T-helper 1 cell treated with Interleukin-12 subunit alpha and Interleukin-12 subunit beta and Interleukin-4 antibody, amounts not matched to agents 30 ng/mL and 1 ng/mL, for 36 hours (primary cell): Measurements from ENCODE around the gene FOXA3. TPM values are rescaled to one million over a fixed set of nuclear protein-coding genes. Genes with fewer than 3 reads are reported as not detected.
"Not testable (repeated sequence)": the region's sequence is repeated elsewhere in the genome, so short reads cannot be mapped to it uniquely, and the experiment has no call there.

Experiments
- intact Hi-C: fragments of 100-400 bp; cut with micrococcal nuclease; formaldehyde crosslinking; loops from one replicate; pipeline ENCODE4 v1.15.1; 2024
- total RNA-seq: library from RNA; stranded (reverse); gene quantifications from 2 replicates; pipeline ENCODE4 v1.2.3, GENCODE V29; 2022

The FOXA3 gene
- total RNA-seq, 1 donor from 2014 or later, result not detected

DNA sequence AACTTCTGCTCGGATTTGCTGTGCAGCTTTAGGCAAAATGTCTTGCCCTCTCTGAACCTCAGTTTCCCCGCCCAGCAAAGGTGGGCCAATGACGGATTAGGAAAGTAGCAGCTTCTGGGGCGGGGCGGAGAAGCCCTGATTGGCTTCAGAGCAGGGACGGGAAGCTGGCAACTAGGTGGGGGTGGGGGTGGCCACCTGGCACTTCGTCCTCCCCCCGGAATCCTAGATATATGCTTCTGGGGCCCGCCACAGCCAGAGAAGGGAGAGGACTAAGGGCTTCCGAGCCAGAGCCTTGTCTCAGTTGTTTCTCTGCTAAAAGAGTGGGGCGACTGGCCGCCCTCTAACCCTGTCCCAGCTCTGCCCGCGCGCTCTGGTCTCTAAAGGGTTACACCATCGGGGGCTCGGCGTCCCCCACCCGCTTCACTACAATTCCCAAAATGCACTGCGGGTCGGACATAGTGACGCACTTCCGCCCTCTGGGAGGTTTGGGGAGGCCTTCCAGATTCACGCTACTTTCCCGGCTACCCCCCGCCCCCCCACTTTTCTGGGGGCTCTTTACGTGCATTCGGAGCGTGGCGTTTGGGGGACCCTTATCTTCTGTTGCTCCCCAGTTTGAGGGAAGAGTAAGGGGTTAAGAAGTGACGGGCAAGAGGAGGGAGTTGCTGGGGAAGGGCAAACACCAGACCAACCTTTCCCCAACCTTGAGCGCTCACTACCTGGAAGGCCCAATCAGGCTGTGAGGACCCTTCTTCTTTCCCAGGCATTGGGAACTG is 22.5 kb downstream of the FOXA3 start:
- intact Hi-C loops, result loop anchor here (1.0 kb wide), 11 partner anchors 16 to 480 kb away; partner anchors contain the start of genes CCDC61, DMWD, FBXO46 and MYPOP

DNA sequence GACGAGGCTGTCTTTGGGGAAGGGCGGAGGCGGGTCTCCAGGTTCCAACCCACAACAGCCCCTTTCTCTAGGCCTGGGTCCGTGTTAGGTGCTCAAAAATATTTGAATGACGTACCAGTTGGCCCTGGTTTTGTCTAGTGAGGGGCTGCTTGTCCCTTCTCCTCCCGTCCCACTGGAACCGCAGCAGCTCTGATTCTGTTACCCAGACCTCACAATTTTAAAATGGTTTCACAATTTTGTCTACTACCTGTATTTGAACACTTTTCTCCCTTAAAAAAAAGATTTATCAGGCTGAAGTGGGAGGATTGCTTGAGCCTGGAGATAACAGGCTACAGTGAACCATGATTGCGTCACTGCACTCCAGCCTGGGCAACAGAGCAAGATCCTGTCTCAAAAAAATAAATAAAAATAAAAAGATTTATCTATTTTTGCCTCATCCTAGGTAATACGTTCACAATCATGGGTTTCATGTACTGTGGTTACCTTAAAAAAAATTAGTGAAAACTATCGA is 23.1 kb downstream of the FOXA3 start:
- intact Hi-C loops, result no loop called here

DNA sequence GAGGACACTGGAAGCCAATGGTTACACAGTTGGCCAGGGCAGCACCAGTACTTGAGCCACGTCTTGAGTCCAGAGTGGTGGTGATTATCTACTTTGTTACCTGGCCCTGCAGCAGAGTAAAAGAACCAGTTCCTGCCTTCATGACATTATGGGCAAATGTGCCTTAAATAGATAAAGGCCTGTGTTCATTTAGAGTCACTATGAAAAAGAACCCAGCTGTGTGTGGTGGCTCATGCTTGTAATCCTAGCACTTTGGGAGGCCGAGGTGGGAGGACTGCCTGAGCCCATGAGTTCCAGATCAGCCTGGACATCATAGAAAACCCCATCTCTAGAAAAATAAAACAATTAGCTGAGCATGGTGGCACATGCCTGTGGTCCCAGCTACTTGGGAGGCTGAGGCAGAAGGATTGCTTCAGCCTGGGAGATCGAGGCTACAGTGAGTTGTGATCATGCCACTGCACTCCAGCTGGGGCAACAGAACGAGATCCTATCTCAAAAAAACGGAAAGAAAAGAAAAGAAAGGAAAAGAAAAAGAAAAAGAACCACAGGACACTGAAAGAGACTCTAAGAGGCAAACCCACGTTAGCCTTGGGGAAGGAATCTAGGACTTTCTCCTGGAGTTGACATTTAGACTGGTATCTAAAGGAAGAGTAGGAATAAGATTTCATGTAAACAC is 25.2 kb downstream of the FOXA3 start:
- intact Hi-C loops, result no loop called here

DNA sequence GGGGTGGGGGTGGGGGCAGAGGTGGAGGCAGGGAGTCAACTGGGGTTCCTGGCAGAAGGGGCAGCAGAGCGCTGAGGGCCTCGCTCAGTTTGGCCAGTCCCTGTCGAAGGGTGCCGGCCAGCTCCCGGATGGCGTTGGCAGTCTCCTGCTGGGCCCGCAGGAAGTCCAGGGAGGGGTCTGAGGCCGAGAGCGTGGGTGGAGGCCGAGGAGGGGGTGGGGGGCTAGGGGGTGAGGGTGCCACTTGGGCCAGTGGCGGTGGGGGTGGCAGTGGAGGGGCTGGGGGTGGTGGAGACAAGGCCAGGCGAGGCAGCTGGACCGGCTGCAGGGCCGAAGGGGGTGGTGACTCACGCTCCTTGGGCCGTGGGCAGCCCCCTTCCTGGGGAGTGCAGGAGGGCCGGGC is 26.8 kb downstream of the FOXA3 start:
- intact Hi-C loops, result no loop called here

DNA sequence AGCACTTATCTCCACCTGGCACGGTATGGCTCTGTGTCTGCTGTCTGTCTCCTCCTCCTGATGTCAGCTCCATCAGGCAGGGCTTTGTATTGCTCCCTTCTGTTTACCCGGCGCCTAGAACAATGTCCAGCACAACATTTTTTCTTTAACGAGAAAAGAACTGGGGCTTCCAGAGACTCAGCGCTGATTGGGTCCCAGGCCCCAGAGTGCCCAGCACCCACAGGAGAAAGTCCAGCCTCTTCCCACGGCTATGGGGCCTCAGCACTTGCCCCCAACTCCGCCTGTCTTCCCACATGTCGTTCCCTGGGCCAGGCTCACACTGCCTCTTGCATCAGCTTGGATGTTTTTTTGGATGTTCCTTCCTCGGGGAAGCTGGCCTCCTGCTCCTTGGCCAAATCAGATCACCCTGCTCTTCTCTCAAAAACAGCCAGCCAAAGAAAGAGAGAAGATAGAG is 31.4 kb downstream of the FOXA3 start:
- intact Hi-C loops, result no loop called here

DNA sequence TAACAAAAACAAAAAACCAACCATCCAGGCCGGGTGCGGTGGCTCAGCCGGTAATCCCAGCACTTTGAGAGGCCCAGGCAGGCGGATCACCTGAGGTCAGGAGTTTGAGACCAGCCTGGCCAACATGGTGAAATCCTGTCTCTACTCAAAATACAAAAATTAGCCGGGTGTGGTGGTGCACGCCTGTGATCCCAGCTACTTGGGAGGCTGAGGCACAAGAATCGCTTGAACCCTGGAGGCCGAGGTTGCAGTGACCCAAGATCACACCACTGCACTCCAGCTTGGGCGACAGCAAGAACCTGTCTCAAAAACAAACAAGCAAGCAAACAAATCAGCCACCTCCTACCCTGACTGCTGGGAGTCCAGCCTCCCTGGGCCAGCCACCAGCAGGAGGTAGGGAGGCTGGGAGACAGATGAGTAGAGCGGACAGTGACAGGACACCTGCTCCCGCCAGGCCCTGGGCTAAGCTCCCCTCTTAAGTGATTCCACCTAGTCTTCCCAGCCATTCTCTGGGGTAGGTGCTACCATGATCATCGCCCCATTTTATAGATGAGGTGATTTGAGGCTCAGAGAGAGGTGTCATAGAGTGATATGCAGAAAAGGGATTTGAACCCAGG is 32.0 kb downstream of the FOXA3 start:
- intact Hi-C loops, result not testable (repeated sequence)

DNA sequence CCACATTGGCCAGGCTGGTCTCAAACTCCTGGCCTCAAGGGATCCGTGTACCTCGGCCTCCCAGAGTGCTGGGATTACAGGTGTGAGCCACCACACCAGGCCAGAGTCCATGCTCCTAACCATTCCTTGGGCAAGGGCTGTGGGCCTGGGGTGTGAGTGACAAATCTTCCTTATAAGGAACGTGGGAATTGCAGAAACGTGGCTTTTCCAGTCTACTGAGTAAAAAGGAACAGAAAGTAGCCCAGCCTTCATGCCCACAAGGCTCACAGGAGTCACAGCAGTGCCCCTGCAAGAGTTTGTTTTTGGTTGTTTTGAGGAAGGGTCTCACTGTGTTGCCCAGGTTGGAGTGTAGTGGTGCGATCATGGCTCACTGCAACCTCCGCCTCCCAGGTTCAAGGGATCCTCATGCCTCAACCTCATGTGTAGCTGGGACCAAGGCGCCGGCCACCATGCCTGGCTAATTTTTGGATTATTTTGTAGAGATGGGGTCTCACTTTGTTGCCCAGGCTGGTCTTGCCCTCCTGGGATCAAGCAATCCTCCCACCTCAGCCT is 33.2 kb downstream of the FOXA3 start:
- intact Hi-C loops, result no loop called here

DNA sequence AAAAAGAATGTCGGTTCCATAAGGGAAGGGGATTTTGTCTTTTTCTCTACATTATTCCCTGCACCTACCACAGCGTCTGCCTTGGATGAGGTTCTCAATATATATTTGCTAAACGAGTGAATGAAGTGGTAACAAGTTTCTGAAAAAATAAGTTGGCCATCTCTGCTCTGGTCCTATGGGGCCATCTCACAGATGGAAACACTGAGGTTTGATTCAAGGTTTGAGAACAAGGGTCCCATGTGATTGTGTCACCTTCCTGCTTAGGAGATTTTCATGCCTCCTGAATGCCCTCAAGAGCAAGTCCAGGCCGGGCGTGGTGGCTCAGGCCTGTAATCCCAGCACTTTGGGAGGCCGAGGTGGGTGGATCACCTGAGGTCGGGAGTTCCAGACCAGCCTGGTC is 35.1 kb downstream of the FOXA3 start:
- intact Hi-C loops, result no loop called here

DNA sequence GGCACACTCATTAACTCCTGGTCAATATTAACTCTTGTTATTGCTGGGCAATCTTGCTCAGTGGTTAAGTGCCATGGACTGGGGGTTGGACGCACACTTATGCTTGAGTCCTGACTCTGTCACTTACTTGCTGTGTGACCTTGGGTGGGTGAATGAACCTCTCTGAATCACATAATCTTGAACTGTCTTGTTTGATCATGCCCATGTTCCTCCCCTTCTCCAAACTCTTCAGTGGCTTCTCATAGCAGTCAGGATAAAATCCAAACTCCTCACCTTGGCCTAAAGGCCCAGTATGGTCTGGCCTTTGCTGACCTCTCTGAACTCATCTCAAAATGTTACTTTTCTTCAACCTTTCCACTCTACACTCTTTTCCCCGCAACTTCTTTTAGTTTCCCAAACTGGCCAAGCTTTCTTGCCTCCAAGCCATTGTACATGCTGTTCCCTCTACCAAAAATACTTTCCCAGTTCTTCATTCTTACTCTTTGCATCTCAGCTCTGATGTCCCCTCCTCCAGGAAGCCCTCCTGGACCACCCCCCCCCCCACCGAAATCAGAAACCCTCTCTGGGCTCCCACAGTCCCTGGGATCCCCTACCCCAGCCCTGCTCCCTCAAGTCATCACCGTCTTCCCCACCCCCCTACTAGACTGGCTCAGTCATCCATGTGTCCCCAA is 35.9 kb downstream of the FOXA3 start:
- intact Hi-C loops, result loop anchor here (5.0 kb wide), 1 partner anchor 168 kb away; the partner anchor contains the start of genes FBXO46 and MEIOSIN

DNA sequence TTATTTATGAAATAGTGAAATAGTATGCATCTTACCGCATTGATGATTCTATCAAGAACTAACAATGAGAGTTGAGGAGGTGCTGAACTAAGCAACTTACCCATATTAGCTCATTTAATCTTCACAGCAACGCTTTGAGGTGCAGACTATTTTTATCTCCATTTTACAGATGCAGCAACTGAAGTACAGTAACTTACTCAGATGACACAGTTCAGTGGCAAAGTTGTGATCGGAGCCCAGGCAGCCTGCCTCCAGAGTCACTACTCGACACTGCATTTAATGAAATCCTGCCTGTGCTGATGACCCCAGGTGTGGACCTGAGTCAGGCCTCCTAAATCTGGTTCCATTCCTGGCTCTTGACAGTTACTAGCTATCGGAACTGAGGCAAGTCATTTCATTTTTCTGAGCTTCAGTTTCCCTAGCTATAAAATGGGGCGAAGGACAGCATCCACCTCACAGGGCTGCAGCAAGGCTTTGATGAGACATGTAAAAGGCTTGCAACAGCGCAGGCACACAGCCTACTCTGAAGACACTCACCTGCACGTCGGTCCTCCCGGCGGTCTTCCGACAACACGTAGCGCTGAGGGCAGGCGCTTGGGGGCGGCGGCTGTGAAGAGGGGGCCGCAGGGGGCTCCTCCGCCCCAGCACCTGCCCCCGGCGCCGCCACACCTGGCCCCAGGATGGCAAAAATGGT is 36.8 kb downstream of the FOXA3 start:
- intact Hi-C loops, result loop anchor here (5.0 kb wide), 1 partner anchor 169 kb away; the partner anchor contains the start of genes FBXO46 and MEIOSIN

DNA sequence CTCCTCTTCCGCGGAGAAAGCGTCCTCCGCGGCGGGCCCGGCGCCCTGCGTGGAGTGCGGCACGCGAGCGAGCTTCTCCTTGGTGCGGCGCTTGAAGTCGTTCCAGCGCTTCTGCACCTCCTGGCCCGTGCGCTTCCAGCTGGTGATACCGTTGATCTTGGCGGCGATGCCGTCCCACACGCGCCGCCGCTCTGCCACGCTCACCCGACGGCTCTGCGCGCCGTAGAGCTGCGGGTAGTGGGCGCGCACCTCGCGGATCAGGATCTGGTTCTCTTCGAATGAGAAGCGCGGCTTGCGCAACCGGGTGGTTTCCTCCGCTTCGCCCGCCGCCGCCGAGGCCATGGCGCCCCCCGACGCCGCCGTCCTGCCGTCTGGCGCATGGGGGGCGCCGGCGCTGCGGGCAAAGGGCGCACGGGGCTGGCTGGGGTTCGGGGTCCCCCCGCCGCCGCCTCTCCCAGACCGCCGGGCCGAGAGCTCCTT is 37.3 kb downstream of the FOXA3 start:
- intact Hi-C loops, result loop anchor here (5.0 kb wide), 1 partner anchor 169 kb away; the partner anchor contains the start of genes FBXO46 and MEIOSIN

DNA sequence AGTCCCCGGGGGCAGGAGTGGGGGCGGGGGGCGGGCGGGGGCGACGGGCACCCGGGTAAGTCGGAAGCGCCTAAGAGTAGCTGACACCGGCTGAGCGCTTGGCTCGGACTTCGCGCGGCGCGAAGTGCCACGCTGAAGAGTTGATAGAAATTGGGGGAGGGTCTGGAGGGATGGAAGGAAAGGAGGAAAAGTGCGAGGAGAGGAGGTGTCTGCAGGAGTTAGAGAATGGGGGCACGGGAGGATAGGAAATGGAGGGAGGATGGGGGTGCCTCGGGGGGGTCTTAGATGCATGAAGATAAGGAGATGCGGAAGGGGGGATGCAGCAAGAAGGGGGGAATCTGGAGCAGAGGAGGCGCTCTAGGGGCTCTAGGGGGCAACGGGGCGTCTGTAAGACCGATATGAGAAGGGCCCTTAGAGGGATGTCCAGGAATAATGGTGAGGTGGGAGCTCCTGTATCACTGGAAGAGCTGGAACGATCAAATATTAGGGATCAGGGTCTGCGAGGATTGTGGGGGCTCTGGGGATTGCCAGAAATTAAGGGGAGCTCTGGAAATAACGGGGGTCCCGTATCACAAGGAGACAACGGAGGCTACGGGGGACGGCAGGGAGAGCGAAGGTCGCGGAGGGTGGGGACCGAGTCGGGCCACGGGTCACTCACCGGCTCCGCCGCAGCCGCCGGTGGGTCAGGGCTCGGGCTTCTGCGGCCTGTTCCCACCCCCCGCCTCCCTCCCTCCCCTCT is 38.0 kb downstream of the FOXA3 start, which contains the start of gene MYPOP:
TSS of gene MYPOP (minus strand) at position 702 of the 739 bp plus-strand sequence. CDS start 840 bp downstream, outside the sequence.
- intact Hi-C loops, result loop anchor here (1.0 to 5.0 kb wide), 7 partner anchors 16 to 185 kb away; partner anchors contain the start of genes CCDC61, FBXO46, IRF2BP1 and MEIOSIN

DNA sequence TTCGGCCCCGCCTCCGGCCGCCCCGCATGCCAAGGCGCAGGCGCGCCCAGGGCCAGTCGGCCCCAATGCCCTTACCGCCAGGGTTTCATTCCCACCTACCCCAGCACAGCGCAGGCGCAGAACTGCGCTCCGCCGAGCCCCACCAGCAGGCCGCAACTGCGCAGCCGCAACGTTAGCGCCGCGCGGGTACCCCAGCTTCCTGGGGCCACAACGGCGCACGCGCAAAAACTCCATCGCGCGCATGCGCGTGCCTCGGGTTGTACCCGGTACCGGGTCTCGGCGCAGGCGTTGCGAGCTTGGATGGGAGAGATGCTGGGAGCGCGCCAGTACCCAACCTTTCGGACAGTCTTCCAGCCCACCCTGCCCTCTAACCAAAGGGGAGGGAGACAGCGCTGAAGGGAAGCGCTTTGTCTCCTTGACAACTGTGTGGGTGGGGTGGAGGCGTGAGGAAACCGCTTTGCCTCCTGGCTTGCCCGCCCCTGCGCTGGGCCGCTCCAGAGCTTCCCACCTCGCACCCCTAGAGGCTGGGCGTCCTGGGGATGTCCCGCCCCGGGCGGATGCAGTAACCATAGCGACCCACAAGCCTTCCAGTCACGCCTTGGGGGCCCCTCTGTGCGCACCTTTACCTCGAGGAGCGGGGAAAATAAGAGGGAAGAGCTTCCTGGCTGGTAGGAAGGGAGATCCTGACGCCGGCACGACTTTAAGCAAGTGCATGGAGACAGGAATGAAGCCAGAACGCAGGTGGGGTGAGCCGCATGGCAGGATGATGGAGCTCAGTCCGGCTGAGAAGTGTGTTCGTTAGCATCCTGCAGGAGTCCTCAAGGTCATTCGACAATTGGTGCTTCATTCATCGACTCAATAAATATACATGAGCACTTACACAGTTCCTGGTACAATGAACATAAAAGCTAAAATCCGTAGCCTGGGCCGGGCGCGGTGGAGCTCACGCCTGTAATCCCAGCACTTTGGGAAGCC is 38.8 kb downstream of the FOXA3 start:
- intact Hi-C loops, result loop anchor here (1.0 to 5.0 kb wide), 8 partner anchors 17 to 186 kb away; partner anchors contain the start of genes CCDC61, FBXO46, IRF2BP1 and MEIOSIN

DNA sequence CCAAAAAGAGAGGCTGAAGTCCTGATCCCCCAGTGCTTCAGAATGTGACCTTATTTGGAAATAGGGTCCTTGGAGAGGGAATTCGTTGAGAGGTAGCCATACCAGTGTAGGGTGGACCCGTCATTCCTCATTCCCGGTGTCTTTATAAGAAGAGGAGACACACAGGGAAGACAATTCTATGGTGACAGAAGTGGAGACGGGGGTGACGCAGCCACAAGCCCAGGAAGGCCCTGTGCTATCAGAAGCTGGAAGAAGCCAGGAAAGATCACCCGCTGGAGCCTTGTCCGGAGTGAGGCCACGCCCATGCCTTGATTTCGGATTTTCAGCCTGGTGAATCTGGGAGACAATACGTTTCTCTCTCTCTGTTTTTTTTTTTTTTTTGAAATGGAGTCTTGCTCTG is 40.9 kb downstream of the FOXA3 start:
- intact Hi-C loops, result no loop called here

DNA sequence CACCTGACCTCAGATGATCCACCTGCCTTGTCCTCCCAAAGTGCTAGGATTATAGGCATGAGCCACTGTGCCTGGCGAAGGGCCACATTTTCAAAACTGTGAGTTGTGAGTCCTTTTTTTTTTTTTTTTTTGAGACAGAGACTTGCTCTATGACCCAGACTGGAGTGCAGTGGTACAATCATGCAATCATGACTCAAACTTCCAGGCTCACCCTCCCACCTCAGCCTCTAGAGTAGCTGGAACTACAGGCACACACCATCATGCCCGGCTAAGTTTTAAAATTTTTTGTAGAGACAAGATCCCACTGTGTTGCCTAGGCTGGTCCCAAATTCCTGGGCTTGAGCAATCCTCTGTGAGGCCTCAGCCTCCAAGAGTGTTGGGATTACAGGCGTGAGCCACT is 42.1 kb downstream of the FOXA3 start:
- intact Hi-C loops, result no loop called here

DNA sequence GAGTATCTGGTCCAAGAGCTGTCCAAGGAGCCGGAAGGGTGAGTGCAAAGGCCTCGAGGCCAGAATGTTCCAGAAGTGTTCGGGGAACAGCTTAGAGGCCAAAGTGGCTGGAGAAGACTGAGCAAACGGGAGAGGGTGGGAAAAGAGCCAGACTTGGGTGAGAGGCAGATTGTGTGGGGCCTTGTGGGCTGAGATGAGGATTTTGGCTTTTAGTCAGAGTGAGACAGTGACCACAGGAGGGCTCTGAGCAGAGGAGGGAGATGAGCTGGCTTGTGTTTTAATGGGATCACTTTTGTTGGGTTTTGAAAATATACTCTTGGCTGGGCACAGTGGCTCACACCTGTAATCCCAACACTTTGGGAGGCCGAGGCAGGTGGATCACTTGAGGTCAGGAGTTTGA is 44.8 kb downstream of the FOXA3 start:
- intact Hi-C loops, result no loop called here

DNA sequence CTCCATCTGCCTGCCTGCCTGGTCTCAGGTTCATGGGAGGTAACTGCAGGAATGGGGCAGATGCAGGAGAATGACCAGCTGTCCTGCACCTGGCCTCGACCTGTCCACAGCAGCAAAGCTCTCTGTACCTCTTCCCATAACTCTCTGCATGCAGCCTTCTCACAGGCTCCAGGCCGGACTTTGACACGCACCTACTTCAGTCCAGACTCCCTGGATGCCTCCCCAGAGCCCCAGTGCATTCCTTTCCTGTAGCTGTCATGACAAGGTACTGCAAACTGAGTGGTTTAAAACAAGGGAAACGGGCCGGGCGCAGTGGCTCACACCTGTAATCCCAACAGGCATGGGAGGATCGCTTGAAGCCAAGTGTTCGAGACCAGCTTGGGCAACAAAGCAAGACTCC is 47.2 kb downstream of the FOXA3 start:
- intact Hi-C loops, result no loop called here
